RWPE2 (cell line): ENCODE results near the gene FBLIM1.

Source experiments
- ATAC-seq: fragments of 200-7000 bp; cut with Tn5 transposase; 3 replicates; pipeline ENCODE4 v1.9.1; 2021; ENCODE audit warnings: low read depth
- DNase-seq: peaks from one replicate; pipeline ENCODE4 v3.0.0-alpha.2; 2020; ENCODE audit warnings: low spot score
- H3K27ac ChIP-seq: fragments of 450-650 bp; 2 replicates; pipeline ENCODE4 v1.5.1; 2017; ENCODE audit warnings: mild to moderate bottlenecking; ENCODE audit not compliant: poor library complexity, severe bottlenecking
- H3K27me3 ChIP-seq: fragments of 250-450 bp; sonication (Bioruptor Pico); 2 replicates; pipeline ENCODE4 v1.5.1; 2021; ENCODE audit warnings: mild to moderate bottlenecking, moderate library complexity; ENCODE audit not compliant: insufficient read depth, poor library complexity, severe bottlenecking
- H3K36me3 ChIP-seq: fragments of 250-450 bp; sonication (Bioruptor Pico); 2 replicates; pipeline ENCODE4 v1.5.1; 2020; ENCODE audit warnings: low read depth, mild to moderate bottlenecking, moderate library complexity
- H3K4me1 ChIP-seq: fragments of 250-450 bp; sonication (Bioruptor Pico); 2 replicates; pipeline ENCODE4 v1.5.1; 2021; ENCODE audit warnings: mild to moderate bottlenecking, moderate library complexity; ENCODE audit not compliant: insufficient read depth, poor library complexity, severe bottlenecking
- H3K4me3 ChIP-seq: fragments of 250-450 bp; sonication (Bioruptor Pico); 2 replicates; pipeline ENCODE4 v1.5.1; 2021; ENCODE audit warnings: mild to moderate bottlenecking, moderate library complexity; ENCODE audit not compliant: severe bottlenecking
- H3K9me3 ChIP-seq: fragments of 250-450 bp; sonication (Bioruptor Pico); 2 replicates; pipeline ENCODE4 v1.5.1; 2021; ENCODE audit warnings: mild to moderate bottlenecking, moderate library complexity; ENCODE audit not compliant: severe bottlenecking
- TF ChIP-seq, protein P1 (sequence below): fragments of 450-650 bp; IDR thresholded peaks from one replicate; pipeline ENCODE4 v1.5.1; 2017; ENCODE audit warnings: mild to moderate bottlenecking, moderate library complexity; ENCODE audit not compliant: poor library complexity, severe bottlenecking

FBLIM1 gene

DNA sequence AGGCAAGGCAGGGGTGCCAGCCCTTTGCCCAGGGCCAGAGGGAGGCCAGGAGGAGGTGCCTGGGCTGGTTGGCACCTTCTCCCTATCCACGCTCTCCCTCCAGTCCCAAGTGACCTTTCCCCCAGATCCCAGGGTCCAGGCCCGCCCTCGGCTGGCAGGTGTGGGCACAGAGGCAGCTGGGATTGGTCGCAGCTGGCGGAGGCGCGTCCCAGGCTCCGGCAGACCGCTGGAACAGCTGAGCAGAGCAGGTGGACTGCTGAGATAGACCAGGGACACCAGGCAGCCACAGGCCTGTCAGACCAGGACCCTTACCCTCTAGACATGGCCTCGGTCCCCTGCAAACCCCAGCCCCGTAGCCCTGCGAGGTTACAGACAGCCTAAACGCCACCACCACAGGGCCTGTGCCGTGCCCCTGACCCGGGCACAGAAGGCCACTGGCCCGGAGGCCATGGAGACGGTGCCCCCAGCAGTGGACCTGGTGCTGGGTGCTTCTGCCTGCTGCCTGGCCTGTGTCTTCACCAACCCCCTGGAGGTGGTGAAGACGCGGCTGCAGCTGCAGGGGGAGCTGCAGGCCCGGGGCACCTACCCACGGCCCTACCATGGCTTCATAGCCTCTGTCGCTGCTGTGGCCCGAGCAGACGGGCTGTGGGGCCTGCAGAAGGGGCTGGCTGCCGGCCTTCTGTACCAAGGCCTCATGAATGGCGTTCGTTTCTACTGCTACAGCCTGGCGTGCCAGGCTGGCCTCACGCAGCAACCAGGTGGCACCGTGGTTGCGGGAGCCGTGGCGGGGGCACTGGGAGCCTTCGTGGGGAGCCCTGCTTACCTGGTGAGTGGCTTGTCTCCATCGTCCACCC is 22.3 kb upstream of the FBLIM1 start, which contains the start of gene SLC25A34:
TSS of gene SLC25A34 (plus strand) at position 221 of the 854 bp plus-strand sequence. CDS start at position 449, 228 bp downstream.
- ATAC-seq, result peak; percentile 15
- peak; percentile 65 for DNase-seq

DNA sequence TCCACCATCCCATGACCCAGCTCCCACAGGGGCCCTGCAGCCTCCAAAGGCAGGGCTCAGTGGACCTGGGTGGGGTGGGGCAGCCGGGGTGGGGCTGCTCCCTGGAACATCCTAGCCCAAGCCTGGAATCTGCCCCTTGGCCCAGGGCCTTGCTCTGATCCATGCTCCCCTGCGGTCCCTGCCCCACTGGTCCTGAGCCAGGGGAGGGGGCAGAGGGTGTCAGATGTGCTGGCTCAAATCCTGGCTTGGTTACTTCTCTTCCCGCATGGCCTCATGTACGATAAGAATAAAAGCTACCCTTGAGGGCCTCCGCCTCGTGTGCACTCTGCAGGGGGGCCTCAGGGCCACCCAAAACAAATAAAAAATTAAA is 21.7 kb upstream of the FBLIM1 start:
- no peak for DNase-seq
- no peak for ATAC-seq
- Histone ChIP-seq H3K36me3 (peaks cover 9% of the 10 kb centered on the region), H3K9me3 (no peaks in the 10 kb centered on the region), H3K4me3 (no peak overlapping the region), H3K27ac (no peak overlapping the region), H3K4me1 (no peaks in the 10 kb centered on the region), H3K27me3 (no peaks in the 10 kb centered on the region)
- TF ChIP-seq, protein P1, sequence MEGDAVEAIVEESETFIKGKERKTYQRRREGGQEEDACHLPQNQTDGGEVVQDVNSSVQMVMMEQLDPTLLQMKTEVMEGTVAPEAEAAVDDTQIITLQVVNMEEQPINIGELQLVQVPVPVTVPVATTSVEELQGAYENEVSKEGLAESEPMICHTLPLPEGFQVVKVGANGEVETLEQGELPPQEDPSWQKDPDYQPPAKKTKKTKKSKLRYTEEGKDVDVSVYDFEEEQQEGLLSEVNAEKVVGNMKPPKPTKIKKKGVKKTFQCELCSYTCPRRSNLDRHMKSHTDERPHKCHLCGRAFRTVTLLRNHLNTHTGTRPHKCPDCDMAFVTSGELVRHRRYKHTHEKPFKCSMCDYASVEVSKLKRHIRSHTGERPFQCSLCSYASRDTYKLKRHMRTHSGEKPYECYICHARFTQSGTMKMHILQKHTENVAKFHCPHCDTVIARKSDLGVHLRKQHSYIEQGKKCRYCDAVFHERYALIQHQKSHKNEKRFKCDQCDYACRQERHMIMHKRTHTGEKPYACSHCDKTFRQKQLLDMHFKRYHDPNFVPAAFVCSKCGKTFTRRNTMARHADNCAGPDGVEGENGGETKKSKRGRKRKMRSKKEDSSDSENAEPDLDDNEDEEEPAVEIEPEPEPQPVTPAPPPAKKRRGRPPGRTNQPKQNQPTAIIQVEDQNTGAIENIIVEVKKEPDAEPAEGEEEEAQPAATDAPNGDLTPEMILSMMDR, result no peak

More for the DNA sequence above, 22.3 kb upstream of the FBLIM1 start, which contains the start of gene SLC25A34:
- TF ChIP-seq, protein P1, result no peak
- no peak within 1 kb of the TSS for H3K4me3 ChIP-seq
- peaks cover 11% of the 10 kb centered on the region for H3K36me3 ChIP-seq
- no peak within 1 kb of the TSS for H3K27ac ChIP-seq
- H3K4me1 ChIP-seq, result no peaks in the 10 kb centered on the region
- no peaks in the 10 kb centered on the region for H3K27me3 ChIP-seq
- no peaks in the 10 kb centered on the region for H3K9me3 ChIP-seq

DNA sequence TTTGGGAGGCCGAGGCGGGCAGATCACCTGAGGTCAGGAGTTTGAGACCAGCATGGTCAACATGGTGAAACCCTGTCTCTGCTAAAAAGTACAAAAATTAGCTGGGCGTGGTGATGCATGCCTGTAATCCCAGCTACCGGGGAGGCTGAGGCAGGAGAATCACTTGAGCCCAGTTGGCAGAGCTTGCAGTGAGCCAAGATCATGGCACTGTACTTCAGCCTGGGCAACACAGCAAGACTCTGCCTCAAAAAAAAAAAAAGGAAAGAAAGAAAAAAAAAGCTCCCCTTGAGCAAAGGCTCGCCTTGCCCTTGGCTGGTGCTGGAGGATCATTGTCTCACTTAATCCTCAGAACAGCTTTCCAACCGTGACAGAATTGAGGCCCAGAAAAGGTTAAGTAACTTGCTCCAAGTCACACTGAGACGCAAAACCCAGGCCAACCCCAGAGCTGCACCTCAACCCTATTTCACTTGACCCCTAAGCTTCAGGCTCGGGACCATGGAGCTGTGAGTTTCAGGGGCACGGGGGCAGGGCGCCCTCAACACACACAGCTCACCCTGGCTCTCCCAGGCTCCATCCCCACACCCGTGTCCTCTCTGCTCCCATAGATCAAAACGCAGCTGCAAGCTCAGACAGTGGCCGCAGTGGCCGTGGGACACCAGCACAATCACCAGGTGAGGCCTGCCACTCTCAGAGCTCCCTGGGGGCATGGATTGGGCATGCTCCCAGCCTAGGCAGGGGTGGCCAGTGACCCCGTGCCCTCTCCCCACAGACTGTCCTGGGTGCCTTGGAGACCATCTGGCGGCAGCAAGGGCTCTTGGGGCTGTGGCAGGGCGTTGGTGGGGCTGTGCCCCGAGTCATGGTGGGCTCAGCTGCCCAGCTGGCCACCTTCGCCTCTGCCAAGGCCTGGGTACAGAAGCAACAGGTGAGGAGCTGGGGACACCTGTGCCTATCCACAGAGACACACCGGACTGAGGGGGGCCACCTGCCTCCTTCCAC is 21.0 kb upstream of the FBLIM1 start:
- no peak overlapping the region for H3K4me3 ChIP-seq
- H3K27ac ChIP-seq, result no peak overlapping the region
- DNase-seq (peak; percentile 48), ATAC-seq (no peak)
- TF ChIP-seq, protein P1, result no peak
- peaks cover 9% of the 10 kb centered on the region for H3K36me3 ChIP-seq
- H3K27me3 ChIP-seq, result no peaks in the 10 kb centered on the region
- no peaks in the 10 kb centered on the region for H3K9me3 ChIP-seq
- no peaks in the 10 kb centered on the region for H3K4me1 ChIP-seq

DNA sequence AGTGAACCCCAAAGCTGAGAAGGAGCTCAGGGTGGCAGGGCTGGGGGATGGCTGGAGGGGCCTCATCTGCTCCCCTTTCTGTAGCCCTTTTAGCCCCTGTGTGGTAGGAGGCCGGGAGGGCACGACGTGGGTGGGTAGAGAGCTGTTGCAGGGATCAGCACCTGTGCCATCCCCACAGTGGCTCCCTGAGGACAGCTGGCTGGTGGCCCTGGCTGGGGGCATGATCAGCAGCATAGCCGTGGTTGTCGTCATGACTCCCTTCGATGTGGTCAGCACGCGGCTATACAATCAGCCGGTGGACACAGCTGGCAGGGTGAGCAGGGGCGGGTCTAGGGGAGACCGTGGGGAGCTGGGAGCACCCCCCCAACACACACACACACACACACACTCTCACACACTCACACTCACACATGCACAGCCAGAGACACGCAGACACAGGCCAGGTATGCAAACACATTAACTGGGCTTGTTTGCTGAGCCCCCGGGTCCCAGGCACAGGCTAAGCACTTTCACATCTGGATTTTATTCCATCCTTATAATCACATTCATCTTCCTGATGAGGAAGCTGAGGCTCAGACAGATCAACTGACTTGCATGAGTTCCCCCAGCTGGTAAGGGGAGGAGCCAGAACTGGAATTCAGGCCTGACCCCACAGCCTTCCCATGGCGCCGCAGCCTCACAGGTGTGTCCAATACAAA is 20.0 kb upstream of the FBLIM1 start:
- DNase-seq (no peak), ATAC-seq (no peak)
- Histone ChIP-seq H3K36me3 (peaks cover 9% of the 10 kb centered on the region), H3K27me3 (no peaks in the 10 kb centered on the region), H3K9me3 (no peaks in the 10 kb centered on the region), H3K4me1 (no peaks in the 10 kb centered on the region), H3K27ac (no peak overlapping the region), H3K4me3 (no peak overlapping the region)
- TF ChIP-seq, protein P1, result no peak
